Central memory CD4-positive, alpha-beta T cell (primary cell): ENCODE results near the gene CDC27.
A peak's percentile ranks its signal among the peaks of the same experiment; 100 is the strongest.
"Not testable (repeated sequence)": the region's sequence is repeated elsewhere in the genome, so short reads cannot be mapped to it uniquely, and the experiment has no call there.

Source experiments
- DNase-seq: peaks from one replicate; pipeline ENCODE4 v3.0.0; 2022
- total RNA-seq, 3 experiments: gene quantifications; one replicate each; lab custom pipeline; 2026; lab: John Stamatoyannopoulos, UW

The CDC27 gene, protein sequence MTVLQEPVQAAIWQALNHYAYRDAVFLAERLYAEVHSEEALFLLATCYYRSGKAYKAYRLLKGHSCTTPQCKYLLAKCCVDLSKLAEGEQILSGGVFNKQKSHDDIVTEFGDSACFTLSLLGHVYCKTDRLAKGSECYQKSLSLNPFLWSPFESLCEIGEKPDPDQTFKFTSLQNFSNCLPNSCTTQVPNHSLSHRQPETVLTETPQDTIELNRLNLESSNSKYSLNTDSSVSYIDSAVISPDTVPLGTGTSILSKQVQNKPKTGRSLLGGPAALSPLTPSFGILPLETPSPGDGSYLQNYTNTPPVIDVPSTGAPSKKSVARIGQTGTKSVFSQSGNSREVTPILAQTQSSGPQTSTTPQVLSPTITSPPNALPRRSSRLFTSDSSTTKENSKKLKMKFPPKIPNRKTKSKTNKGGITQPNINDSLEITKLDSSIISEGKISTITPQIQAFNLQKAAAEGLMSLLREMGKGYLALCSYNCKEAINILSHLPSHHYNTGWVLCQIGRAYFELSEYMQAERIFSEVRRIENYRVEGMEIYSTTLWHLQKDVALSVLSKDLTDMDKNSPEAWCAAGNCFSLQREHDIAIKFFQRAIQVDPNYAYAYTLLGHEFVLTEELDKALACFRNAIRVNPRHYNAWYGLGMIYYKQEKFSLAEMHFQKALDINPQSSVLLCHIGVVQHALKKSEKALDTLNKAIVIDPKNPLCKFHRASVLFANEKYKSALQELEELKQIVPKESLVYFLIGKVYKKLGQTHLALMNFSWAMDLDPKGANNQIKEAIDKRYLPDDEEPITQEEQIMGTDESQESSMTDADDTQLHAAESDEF
- 70.0 to 137 (median 116) reads per million in 3 experiments for total RNA-seq

DNA sequence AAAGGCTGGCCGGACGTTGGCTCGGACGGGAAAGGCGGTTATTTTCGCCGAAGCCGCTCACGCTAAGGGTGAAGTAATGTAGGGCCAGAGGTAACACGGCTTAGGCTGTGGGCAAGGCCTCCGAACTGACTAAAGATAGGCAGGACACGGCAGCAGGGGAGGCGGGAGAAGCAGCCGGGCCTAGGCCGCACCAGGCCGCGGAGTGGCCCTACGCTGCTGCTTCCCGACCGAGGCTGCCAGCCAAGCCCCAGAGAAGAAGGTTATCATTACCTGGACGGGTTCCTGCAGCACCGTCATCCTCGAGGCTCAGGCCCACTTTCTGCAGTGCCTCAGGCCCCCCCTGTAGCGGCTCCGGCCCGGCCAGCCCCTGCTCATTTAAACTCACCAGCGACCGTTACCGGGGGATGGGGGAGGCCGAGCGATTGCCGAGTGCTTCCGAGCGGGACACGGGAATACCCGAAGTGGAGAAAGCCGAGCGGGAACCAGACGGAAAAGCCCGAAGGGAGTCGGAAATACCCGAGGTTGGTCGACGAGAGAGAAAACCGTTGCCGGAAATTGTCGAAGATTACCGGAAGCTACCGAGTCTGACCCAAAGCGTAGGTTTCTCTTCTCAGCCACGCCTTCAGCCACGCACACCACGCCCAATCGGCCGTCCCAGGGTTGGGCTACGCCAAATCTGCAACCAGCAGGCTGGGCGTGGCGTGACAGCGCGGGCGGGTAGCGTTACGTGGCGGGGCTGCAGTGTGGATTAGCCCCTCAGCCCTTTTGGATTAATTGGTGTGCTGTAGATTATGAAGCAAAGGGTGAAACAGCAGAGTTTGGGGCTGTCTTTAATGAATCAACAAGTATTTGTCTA is at the start of gene CDC27:
TSS of gene CDC27 (minus strand) at position 420 of the 856 bp plus-strand sequence. CDS start at position 297, 123 bp downstream.
- peak; percentile 99 for DNase-seq

DNA sequence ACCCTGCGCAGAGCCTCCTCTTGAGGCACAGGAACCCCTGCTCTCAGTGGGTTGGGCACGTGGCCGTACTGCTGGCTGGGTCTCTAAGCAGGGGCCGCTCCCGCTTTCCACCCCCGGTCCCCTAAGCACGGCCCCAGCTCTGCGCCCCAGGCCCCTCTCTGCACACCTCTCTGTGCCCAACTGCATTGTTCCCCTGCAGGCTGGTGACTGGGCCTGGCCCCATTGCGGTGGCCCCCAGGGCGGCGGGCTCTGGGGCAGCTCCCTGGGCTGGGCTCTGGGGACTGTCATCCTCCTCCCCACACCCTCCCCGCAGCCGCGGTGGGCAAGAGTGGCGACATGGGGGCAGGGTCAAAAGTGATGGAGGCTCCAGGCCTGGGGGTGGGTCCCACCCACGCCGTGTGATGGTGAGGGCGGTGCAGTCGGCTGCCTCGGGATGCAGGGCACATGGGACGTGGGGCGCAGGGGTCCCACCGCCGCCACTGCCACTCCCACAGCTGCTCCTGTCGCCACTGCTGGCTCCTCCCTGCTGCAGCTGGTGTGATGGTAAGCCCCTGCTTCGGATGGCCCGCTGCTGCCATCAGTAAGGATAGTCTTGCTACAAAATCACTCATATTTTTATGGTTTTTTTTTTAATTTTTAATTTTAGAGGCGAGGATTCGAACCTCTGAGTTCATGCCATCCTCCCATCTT is 49.4 kb upstream of the CDC27 start:
- DNase-seq = no peak

DNA sequence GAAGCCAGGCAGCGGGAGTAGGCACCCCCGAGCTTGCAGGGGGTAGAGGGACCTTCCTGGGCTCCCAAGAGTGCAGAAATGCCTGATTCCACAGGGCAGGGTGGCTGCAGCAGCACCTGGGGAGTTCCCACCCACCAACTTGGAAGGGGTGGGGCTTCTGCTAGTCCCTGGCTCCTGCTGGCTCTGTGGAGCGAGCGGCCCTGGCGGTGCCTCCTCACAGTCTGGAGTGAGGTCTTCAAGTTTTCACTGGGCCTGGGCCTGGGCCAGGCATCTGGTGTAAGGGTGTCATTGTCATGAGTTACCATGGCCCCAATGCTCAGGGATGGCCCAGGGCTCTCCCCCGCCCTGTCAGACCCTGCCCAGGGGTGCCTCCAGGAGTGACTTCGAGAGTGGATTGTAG is 48.7 kb upstream of the CDC27 start:
- no peak for DNase-seq

DNA sequence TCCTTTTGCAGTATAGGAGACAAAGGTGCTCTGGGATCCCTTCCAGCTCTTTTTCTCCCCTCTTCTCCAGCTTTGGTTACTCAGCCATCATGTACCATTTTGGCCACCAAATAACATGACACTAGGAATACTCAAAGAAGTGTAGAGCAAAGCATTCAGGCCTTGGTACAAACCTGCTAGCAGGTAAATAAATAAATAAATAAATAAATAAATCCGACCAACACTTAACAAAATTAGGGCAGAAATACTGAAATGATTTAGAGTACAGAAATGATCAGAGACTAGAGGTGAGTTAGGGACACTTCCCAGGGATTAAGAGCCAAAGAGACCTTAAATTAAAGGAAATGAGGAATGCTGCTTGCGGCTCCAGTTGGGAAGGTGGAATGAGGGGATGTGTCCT is 46.8 kb upstream of the CDC27 start:
- no peak for DNase-seq

DNA sequence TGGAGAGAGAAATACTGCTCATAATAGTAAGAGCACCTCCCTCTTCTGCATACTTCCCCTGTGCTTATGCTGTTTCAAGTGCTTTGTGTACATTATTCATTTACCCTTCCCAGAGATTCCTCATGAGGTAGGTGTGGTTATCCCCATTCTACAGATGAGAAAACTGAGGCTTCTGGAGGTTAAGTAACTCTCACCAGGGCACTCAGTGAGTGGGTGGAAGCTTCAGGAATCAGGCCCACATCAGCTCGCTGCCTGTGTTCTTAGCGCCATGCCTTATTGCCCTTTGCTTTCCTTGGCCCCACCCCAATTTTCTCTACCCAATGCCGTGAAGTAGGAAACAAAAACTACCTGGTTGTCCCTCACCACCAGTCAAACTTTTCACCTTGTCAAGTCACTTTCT is 46.4 kb upstream of the CDC27 start:
- DNase-seq = no peak

DNA sequence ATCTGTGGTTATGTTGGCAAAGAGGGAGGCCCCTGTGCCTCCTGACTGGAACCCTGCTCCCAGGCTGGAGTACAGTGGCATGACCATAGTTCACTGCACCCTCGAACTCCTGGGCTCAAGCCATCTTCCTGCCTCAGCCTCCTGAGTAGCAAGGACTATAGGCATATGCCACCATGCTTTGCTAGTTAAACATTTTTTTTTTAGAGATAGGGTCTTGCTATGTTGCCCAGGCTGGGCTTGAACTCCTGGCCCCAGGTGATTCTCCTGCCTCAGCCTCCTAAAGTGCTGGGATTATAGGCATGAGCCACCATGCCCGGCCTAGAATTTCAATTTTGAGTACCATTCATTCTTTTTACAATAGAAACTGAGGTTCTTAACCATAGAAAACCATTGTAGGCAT is 43.4 kb upstream of the CDC27 start:
- DNase-seq = no peak

DNA sequence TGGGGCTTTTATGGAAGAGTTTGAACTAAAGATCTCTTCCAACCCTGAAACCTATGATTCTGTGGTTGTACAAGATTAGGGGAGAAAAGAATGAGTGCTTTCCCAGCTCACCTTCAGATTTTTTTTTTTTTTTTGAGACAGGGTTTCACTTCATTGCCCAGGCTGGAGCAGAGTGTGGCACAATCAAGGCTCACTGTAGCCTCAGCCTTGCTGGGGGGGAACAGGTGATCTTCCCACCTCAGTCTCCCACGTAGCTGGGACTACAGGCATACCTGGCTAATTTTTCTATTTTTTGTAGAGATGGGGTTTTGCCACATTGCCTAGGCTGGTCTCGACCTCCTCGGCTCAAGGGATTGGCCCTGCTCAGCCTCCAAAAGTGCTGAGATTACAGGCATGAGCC is 42.8 kb upstream of the CDC27 start:
- DNase-seq = no peak

DNA sequence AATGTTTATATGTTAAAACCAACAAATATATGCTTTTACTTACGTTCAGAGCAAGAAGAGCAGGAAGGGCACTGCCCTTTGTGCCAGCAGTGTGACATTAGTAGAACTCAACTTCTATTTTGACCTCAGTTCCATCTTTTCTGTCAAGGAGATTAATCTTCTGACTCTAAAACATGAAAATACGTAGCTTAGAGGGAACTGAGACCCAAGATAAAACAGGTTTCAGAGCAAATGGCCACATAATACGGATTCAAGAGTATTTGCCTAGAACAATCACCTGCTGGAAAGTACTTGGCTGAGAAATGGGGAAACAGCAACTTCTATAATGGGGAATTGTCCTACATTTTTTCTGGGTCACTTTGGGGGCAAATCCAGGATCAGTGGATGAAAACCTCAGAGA is 42.2 kb upstream of the CDC27 start:
- DNase-seq = no peak

DNA sequence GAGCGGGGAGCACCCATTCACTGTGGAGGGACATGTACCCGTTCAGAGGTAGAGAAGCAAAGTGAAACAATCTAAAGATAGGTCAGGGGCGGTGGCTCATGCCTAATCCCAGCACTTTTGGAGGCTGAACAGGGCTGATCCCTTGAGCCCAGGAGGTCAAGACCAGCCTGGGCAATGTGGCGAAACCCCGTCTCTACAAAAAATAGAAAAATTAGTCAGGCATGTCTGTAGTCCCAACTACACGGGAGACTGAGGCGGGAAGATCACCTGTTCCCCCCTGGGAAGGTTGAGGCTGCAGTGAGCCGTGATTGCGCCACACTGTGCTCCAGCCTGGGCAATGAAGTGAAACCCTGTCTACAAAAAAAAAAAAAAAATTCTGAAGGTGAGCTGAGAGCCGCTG is 41.8 kb upstream of the CDC27 start:
- DNase-seq = no peak

DNA sequence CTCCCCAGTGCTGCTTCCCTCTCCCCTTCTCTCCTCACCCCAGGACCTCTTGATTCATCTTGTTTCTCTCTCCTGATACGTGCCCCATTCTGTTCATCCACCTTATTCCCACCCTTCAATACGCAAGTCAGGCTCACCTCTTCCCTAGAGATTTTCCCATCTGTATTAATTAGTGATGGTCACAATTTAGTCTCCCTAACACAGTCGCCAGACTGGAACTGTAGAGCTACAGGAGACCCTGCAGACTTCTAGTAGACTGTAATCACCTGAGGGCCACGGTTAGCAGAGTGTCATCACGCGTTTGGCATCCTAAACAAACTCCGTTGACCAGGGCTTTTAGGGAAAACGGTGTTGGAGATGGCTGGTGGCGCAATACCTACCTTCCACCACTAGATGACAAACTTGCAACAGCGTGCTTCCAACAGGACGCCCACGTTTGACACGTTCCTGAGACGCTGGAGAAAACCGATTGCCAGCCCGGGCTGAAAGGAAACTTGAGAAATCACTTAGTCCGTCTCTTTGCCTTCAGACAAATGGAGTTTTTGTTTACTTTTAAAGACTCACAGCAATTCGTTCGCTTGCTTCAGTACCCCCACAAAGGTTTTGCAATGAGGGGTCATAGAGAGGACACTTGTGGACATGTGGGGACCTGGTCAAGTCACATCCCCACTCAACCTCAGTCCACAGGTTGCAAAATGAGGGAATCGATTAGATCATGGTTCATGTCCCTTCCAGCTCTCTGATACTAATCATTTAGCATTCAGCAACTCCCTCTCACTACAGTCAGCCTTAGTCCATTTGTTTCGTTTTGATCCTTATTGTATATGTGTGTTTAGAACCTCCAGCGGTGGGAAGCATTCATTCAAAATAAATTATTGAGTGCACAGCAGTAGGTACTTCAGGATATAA is 40.7 kb upstream of the CDC27 start:
- peak; percentile 53 for DNase-seq

DNA sequence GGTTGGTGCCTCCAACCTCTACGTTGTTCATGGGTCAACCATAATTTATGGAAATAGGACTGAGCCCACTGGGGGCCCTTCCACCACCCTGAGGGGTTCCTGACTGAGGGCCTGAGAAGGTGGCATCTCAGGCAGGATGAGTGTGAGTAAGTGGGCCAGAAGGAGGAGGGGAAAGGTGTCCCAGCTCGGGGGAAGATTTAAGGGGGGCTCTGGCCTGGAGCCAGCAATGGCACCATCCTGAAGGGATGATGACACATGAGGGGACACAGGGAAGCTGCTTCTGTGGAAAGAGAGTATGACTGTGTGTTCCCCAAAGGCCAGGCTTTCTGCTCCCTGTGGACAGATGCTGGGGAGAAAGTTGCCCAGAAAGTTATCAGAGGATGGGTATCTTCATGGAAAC is 38.8 kb upstream of the CDC27 start:
- no peak for DNase-seq

DNA sequence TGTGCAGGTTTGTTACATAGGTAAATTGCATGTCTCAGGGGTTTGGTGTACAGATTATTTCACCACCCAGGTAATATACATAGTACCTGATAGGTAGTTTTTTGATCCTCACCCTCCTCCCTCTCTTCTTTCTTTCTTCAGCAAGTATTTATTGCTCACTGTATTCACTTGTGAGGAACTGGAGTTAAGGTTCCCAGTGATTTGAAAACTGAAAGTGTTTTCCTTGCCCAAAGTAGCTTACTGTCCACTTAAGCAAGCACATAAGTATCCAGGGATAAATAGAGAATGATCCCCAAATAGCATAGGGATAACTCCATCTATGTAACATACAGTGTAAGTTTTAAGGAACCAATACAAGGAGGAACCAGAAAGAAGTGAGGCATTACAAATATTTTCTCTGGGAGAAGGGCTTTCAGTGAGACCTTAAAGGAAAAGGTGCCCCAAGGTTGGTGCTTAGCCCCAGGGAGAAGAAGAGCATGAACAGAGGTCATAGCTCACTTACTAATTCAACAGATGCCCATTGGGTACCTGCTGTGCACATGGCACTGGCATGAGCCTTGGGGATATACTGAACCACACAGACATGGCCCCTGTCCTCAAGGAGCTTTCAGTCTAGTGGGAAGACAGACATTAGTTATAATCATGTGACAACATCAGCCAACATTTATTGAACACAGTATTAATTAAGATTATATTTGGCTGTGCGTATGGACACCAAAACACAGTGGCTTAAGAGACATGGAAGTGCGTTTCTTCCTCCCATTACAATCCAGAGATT is 37.0 kb upstream of the CDC27 start:
- DNase-seq = no peak

DNA sequence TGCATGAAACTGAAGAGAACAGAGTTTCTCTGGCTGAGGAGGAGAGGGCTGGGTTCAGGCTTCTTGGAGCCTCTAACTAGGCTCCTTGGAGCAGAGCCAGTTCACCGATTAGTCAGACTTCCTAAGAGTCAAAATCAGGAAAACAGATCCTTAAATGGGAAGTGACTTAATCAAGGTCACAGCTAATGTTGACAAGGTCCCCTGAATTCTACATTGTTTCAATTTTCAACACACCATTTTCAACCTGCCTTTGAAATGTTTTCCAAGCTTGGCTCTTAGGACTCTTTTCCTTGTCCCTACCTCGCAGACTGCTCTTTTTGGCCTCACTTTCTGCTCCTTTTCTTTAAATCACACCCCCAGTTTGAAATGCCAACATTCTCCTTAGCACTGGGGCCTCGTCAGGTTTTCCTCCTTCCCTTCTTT is 36.4 kb upstream of the CDC27 start:
- DNase-seq = no peak

DNA sequence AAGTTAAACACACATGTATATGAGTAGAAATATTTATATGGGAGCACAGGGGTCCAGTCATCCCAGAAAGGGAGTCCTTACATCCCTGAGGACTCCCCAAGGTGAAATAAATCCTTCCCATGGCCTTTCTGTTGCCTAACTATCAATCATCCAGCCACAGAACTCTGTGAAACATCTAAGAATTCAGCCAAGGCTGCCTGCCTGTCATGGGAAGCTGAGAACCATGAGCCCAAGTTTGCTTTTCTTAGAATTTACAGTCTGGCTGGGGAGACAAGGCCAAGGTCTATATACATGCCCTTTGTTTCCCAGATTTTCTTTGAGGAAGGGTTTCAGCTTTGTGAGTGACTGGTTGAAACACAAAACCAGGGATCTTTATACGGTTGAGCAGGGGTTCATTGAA is 35.9 kb upstream of the CDC27 start:
- no peak for DNase-seq

DNA sequence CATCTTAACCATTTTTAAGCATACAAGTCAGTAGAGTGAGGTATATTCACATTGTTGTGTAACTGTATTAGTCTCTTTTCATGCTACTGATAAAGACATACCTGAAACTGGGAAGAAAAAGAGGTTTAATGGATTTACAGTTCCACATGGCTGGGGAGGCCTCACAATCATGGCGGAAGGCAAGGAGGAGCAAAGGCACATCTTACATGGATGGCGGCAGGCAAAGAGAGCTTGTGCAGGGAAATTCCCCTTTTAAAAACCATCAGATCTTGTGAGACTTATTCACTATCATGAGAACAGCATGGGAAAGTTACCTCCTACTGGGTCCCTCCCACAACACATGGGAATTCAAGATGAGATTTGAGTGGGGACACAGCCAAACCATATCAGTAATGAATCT is 35.0 kb upstream of the CDC27 start:
- DNase-seq = not testable (repeated sequence)

DNA sequence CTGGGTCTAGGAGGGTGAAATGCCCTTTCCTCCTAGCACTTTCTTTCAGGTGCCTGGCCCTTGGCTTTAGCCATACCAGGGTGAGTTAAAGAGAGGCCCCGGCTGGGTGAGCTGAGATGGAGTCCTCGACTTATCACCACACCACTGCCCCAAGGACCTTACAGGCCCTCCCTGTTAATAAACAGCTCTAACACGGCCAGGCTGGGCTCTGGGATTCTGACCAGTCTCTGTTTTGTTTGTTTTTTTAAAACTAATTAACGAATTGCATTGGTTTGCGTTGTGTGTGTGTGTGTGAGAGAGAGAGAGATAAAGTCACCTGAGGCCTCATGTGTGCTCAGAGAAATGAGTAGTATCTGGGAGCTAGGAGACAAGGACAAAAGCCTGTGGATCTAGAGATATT is 34.4 kb upstream of the CDC27 start:
- DNase-seq = no peak

DNA sequence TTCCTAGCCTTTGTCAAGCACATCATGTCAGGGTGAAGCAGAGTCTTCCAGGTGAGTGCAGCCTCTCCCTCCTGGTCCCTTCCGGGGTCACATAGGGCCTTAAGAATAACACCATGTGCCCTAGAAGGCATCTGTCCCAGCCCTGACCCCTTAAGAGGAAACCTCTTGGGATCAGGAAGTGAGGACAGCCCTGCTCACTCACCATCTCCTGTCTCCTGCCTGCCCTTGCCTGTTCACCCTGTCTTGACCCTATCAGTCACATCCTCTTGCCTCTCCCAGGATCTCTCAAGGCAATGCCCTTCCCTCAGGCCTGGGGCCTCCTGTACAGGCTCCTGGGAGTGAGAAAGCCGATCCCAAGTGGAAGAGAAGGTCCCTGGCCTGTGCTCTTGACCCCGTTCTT is 33.9 kb upstream of the CDC27 start:
- no peak for DNase-seq

DNA sequence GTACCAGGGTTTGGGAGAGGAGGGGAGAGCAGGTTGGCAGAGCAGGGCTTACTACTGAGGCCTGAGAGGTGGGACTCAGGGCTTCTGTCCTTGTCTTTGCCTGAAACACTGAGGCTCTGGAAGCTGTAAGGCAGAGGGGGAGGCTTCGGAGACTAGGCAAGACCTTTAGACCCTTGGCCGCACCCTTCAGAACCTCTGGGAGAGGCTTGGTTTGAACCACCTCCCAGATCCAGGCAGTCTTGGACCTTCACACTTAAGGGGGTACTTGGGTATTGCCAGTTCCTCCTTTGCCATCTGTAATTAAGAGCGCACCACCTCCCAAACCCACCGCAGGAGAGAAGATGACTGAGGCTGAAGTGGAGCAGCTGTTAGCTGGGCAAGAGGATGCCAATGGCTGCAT is 33.0 kb upstream of the CDC27 start:
- no peak for DNase-seq

DNA sequence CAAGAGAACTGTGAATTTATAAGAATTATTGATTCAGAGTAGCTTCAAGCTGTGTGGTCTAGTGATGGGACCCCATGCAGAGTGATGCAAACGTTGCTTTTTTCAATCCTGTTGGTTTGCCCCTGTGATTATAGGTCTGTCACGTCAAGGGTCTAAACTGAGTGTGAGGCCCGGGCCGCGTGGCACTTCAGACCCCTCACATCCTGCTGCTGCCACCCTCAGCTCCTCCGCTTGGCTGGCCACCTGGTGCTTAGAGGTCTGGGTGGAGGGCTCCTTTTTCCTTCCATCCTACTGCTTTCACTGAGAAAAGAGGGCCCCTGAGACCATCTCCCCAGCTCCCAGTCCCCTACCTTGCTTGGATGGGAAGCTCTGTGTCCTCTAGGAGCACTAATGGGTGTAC is 32.1 kb upstream of the CDC27 start:
- no peak for DNase-seq

DNA sequence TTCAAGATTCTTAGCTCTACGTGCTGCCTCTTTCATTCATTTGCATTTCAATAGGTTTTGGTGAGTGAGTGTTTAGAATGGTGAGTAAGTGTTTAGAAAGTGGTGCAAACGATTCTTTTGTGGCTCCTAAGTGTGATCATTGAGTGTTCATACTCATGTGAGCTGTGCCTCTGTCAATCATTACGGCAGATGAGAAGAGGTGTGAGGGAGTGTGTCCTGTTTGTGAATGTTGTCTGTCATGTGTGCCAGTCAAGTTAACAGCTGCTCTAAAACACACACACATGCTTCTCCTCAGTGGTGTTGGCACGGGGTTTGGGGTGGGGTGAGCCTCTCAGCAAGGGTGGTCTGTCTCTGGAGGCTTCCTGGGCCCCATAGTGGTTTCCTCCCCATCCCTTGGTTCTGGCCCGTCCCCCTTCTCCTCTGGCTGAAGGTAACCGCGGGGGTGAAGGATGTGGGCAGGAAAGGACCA is 31.5 kb upstream of the CDC27 start:
- DNase-seq = no peak
